LNCAP (cell line): ENCODE data around the gene ACER1.
A peak's percentile ranks its signal among the peaks of the same experiment; 100 is the strongest.

Experiments used
- TF ChIP-seq, protein P1 (sequence below): fragments of 450-650 bp; IDR thresholded peaks from 2 replicates; pipeline ENCODE4 v1.5.1; 2017; ENCODE audit warnings: mild to moderate bottlenecking

ACER1 gene

DNA sequence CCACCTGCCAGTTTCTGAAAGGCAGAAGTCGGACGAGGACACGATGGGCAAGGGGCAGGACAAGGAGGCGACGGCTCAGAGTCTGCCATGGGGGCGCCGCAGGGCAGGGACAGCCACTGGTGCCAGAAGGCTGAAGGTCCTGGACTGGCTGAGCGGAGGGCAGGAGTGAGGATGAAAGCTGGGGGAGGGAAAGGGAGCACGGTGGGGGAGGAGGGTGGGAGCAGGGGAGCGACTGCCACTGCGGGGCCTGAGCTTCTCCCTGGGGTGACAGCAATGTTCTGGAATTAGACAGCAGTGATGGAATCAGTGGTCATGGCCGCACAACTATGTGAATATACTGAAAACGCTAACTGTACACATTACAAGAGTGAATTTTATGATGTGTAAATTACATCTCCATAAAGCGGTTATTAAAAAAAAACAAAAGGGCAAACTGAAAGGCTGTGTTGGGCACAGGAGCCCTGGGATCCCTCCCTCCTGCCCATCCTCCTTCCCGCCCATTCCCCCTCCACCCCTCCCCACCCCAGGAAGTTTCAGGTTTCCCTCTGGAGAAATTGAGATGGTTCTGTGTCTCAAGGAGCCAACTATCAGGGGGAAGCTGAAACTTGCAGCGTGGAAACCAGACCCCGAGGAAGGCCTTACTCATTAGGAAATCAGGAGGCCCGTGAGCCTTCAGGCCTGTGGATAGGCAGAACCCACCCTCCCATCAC, 69.5 kb downstream of the ACER1 start:
- TF ChIP-seq, protein P1, sequence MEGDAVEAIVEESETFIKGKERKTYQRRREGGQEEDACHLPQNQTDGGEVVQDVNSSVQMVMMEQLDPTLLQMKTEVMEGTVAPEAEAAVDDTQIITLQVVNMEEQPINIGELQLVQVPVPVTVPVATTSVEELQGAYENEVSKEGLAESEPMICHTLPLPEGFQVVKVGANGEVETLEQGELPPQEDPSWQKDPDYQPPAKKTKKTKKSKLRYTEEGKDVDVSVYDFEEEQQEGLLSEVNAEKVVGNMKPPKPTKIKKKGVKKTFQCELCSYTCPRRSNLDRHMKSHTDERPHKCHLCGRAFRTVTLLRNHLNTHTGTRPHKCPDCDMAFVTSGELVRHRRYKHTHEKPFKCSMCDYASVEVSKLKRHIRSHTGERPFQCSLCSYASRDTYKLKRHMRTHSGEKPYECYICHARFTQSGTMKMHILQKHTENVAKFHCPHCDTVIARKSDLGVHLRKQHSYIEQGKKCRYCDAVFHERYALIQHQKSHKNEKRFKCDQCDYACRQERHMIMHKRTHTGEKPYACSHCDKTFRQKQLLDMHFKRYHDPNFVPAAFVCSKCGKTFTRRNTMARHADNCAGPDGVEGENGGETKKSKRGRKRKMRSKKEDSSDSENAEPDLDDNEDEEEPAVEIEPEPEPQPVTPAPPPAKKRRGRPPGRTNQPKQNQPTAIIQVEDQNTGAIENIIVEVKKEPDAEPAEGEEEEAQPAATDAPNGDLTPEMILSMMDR: no peak

DNA sequence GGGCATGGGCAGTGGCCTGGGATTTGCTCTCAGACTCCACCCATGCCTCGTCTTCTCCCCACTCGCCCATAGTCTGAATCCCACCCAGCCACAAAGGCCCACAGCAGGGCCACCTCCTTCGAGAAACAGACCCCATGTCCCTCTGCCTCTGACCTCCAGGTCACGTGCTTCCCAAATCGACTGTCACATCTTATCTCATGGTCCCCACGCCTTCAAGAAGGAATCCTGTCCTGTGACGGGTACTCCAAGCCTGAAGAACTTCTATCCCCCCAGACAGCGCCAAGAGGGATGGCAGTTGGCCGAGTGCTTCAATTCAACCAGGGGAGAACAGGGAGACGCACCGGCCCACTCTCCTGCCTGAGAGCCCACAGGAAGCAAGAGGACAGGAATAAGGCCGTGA, 70.1 kb downstream of the ACER1 start:
- TF ChIP-seq, protein P1: no peak

DNA sequence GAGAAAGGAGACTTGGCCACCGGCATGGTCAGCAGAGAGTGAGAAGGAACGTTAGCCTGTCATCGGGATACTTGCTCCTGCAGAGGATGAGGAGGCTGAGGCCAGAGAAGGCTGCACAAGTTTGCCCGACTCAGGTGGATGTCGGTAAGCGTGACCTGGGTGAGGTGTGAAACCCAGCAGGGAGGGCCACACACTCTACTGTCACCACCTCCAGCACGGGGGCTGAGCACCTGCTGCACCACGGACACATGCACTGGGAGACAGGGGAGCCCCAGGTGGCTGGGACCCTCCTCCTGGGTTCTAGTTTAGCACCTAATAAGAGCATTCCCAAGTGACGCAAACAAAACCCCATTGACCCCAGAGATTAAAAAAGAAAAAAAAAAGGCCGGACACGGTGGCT, 70.9 kb downstream of the ACER1 start:
- TF ChIP-seq, protein P1: no peak

DNA sequence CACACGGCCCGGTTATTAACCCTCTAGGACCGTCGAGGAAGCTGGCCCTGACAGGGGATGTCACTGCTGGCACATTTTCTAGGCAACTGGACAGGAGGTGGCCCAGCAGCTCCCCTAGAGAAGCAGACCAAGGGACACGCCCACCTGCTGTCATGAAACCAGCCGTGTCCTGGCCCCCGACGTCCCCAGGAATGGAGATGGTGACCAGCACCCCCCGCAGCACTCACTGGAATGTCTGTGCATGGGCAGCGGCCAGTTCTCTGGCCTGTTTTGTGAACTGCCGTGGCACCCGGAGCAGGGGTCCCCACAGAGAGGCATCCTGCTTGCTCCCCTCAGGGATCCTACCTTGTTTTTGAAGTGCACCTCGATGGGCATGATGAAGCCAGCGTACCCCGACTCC, 71.5 kb downstream of the ACER1 start:
- TF ChIP-seq, protein P1: no peak

DNA sequence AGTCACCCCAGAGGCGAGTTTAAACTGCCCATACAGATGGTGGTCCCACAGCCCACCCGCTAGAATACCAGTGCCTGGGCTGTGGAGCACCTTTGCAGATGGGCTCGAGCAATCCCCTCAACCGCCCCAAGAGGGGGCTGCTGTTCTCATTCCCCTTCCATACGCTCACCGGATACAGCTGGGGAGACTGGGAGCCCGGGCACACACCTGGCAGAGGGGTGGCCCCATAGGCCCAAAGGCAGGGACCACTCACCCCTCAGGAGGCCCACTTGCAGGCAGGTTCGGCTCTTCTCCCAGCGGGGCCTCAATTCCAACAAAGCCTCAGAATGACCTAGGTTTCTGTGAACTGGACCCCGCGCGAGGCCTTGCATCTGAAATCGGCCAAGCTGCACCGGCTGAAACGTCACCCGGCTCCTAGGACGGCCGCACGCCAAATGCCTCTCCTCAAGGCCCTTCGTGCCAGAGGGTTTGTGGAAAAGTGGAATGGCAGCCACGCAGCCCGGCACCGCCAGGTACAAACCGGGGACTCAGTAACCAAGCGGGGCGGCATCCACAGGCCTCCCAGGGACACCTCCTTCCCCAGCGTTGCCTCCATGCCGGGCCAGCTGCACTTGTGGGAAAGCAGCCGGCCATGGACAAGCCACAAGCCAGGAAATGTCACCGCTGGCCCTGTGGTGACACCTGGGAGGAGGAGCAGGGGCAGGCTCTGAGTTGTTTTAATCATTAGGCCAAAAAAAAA, 72.3 kb downstream of the ACER1 start:
- TF ChIP-seq, protein P1: peak; percentile 33; the same call in 1 of the 2 replicates

DNA sequence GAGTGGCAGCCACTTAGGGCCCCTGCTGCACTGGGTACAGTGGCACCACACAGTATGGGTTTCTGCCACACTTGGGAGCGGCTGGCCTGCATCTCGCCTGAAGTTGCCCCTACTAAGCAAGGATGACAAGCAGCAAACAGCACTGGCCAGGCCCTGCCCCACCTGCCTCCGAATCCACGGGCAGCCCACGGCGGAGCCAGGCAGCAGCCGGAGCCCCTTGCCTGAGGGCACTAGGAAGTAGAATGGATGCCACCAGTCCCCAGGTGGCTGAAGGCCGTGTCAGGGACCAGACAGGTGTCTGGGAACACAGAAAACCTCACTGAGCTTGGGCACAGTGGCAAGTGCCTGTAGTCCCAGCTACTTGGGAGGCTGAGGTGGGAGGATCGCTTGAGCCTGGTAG, 73.0 kb downstream of the ACER1 start:
- TF ChIP-seq, protein P1: no peak

DNA sequence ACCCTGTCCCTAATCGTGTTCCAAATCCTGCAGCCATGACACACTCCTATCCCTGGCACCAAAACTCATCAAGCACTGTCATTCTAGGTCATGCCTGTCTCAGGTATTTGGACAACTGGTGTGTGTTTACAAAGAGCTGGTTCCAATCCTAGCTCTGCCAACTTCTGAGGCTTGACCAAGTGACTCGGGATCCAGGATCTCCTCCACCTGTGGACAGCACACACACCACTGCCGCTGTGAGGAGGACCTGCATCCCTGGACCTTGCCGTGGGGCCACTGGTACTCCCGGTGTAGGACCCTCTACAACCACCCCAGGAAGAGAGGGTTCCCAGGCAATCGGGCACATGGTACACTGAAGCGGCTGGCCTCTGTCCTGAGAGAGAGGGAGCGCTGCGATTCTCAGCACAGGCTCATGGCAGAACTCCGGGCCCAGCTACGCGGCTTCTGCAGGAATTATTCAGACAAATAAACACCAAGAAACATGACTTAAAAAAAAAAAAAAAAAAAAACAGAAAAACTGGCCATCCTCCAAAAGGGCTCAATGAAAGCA, 74.0 kb downstream of the ACER1 start:
- TF ChIP-seq, protein P1: no peak
